SU-DHL-6 (cell line): Measurements from ENCODE around the gene GPR55.
"Not testable (repeated sequence)": the region's sequence is repeated elsewhere in the genome, so short reads cannot be mapped to it uniquely, and the experiment has no call there.

ENCODE experiments used
- H2AFZ ChIP-seq: fragments of 200-600 bp; sonication (generic); 2 replicates; pipeline ENCODE4 v1.6.1; 2014; ENCODE audit warnings: low read depth, mild to moderate bottlenecking, moderate library complexity, mixed read lengths, antibody characterized with exemption, low read length; ENCODE audit not compliant: severe bottlenecking
- H3F3A ChIP-seq: fragments of 200-600 bp; shearing (Covaris generic); 2 replicates; pipeline ENCODE4 v1.6.0; 2016; ENCODE audit warnings: antibody characterized with exemption, mild to moderate bottlenecking; ENCODE audit not compliant: insufficient read depth
- H3K27ac ChIP-seq: fragments of 200-600 bp; sonication (generic); 2 replicates; pipeline ENCODE4 v1.5.1; 2016; ENCODE audit warnings: low read depth, mild to moderate bottlenecking, low read length, moderate library complexity, mixed read lengths
- H3K27me3 ChIP-seq: fragments of 200-600 bp; sonication (generic), shearing (Covaris generic); 2 replicates; pipeline ENCODE4 v1.6.0; 2014; ENCODE audit warnings: mild to moderate bottlenecking, low read length
- H3K36me3 ChIP-seq: fragments of 200-600 bp; sonication (generic); 2 replicates; pipeline ENCODE4 v1.6.1; 2014; ENCODE audit warnings: mild to moderate bottlenecking, low read length, mixed read lengths
- H3K4me2 ChIP-seq: fragments of 300-600, 200-600 bp; shearing (Covaris generic), sonication (generic); 2 replicates; pipeline ENCODE4 v1.6.0; 2014; ENCODE audit warnings: low read length, low read depth, mild to moderate bottlenecking; ENCODE audit not compliant: poor library complexity, severe bottlenecking
- H3K4me3 ChIP-seq: fragments of 200-600 bp; sonication (generic); 2 replicates; pipeline ENCODE4 v1.5.1; 2014; ENCODE audit warnings: antibody characterized with exemption, low read length, mild to moderate bottlenecking, mixed read lengths; ENCODE audit not compliant: insufficient read depth, poor library complexity, severe bottlenecking
- H3K79me2 ChIP-seq: fragments of 200-600 bp; sonication (generic); 2 replicates; pipeline ENCODE4 v1.6.1; 2014; ENCODE audit warnings: mild to moderate bottlenecking, low read length, moderate library complexity; ENCODE audit not compliant: insufficient read depth
- H3K9ac ChIP-seq: fragments of 200-600 bp; sonication (generic); 2 replicates; pipeline ENCODE4 v1.7.0; 2014; ENCODE audit warnings: mild to moderate bottlenecking, low read length
- H3K9me2 ChIP-seq: fragments of 200-600 bp; sonication (generic); replicated peaks from 2 replicates; pipeline ENCODE4 v1.6.1; 2014; ENCODE audit warnings: low read length; ENCODE audit not compliant: insufficient read depth
- H3K9me3 ChIP-seq: fragments of 200-600 bp; sonication (generic); 2 replicates; pipeline ENCODE4 v1.6.1; 2014; ENCODE audit warnings: low read length, mixed read lengths; ENCODE audit not compliant: insufficient read depth
- H4K20me1 ChIP-seq: fragments of 200-600 bp; sonication (generic); 2 replicates; pipeline ENCODE4 v1.6.1; 2014; ENCODE audit warnings: low read depth, mild to moderate bottlenecking, antibody characterized with exemption, low read length, moderate library complexity, mixed read lengths
- CTCF ChIP-seq: fragments of 200-600 bp; sonication (generic); IDR thresholded peaks from one replicate; pipeline ENCODE4 v1.5.1; 2017; ENCODE audit warnings: antibody characterized with exemption, mild to moderate bottlenecking, low read length, moderate library complexity; ENCODE audit not compliant: insufficient read depth, poor library complexity, severe bottlenecking
- EZH2phosphoT487 ChIP-seq: fragments of 200-600 bp; sonication (generic), shearing (Covaris generic); conservative IDR thresholded peaks from 2 replicates; pipeline ENCODE4 v1.6.1; 2018; ENCODE audit warnings: mild to moderate bottlenecking, antibody characterized with exemption, low read length, moderate library complexity, mixed read lengths

The GPR55 gene

GRCh38 chr2:230969659-230970015 lies 44.6 kb upstream of the GPR55 start:
- H3K9me3 ChIP-seq = no peaks in the 10 kb centered on the region
- H4K20me1 ChIP-seq = no peaks in the 10 kb centered on the region
- no peaks in the 10 kb centered on the region for H3K36me3 ChIP-seq
- TF ChIP-seq CTCF = no peak
- TF ChIP-seq EZH2phosphoT487 = no peak
- H3K9ac ChIP-seq = no peak overlapping the region
- no peak overlapping the region for H3K4me3 ChIP-seq
- no peaks in the 10 kb centered on the region for H3K27me3 ChIP-seq
- H3K79me2 ChIP-seq = no peaks in the 10 kb centered on the region
- no peaks in the 10 kb centered on the region for H3F3A ChIP-seq
- no peak overlapping the region for H2AFZ ChIP-seq
- H3K9me2 ChIP-seq = no peaks in the 10 kb centered on the region
- H3K27ac ChIP-seq = no peak overlapping the region
- H3K4me2 ChIP-seq = no peak overlapping the region

GRCh38 chr2:230968921-230969658 lies 44.0 kb upstream of the GPR55 start:
- no peaks in the 10 kb centered on the region for H3K79me2 ChIP-seq
- no peaks in the 10 kb centered on the region for H3K9me3 ChIP-seq
- H3K9me2 ChIP-seq = no peaks in the 10 kb centered on the region
- no peak overlapping the region for H3K27ac ChIP-seq
- H3K36me3 ChIP-seq = no peaks in the 10 kb centered on the region
- H3K27me3 ChIP-seq = no peaks in the 10 kb centered on the region
- no peaks in the 10 kb centered on the region for H4K20me1 ChIP-seq
- no peak overlapping the region for H3K9ac ChIP-seq
- no peaks in the 10 kb centered on the region for H3F3A ChIP-seq
- no peak overlapping the region for H2AFZ ChIP-seq
- no peak overlapping the region for H3K4me2 ChIP-seq
- no peak overlapping the region for H3K4me3 ChIP-seq
- TF ChIP-seq CTCF (no peak), EZH2phosphoT487 (no peak)

DNA sequence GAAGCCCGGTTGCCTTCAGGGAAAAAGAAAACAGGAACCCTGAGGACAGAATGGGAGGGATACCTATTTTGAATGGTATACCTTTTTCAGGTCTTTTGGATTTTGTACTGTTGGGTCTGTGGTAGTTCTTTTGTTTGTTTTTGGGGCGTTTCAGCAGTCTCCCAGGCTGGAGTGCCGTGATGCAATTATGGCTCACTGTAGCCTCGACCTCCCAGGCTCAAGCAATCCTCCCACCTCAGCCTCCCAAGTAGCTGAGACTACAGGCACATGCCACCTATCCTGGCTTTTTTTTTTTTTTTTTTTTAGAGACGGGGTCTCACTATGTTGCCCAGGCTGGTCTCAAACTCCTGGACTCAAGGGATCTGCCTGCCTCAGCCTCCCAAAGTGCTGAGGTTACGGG lies 43.3 kb upstream of the GPR55 start:
- H3K9ac ChIP-seq, H2AFZ ChIP-seq, H3K27me3 ChIP-seq, H3K4me2 ChIP-seq, H3K9me2 ChIP-seq, H3K27ac ChIP-seq, H3K36me3 ChIP-seq, H3F3A ChIP-seq, H3K79me2 ChIP-seq, H3K4me3 ChIP-seq, H3K9me3 ChIP-seq, H4K20me1 ChIP-seq: not testable (repeated sequence)

GRCh38 chr2:230967113-230967512 lies 42.1 kb upstream of the GPR55 start:
- Histone ChIP-seq H3K9me2 (no peaks in the 10 kb centered on the region), H4K20me1 (no peaks in the 10 kb centered on the region), H3K4me2 (no peak overlapping the region), H3K27me3 (no peaks in the 10 kb centered on the region), H3F3A (no peaks in the 10 kb centered on the region), H2AFZ (no peak overlapping the region), H3K79me2 (no peaks in the 10 kb centered on the region), H3K9me3 (no peaks in the 10 kb centered on the region), H3K9ac (no peak overlapping the region), H3K36me3 (no peaks in the 10 kb centered on the region), H3K27ac (no peak overlapping the region), H3K4me3 (no peak overlapping the region)
- TF ChIP-seq EZH2phosphoT487 (no peak), CTCF (no peak)
